GM19452 (cell line): Measurements from ENCODE around the gene YEATS2.
"Not testable (repeated sequence)": the region's sequence is repeated elsewhere in the genome, so short reads cannot be mapped to it uniquely, and the experiment has no call there.

Experiments
- ATAC-seq: cut with Tn5 transposase; IDR thresholded peaks from one replicate; pipeline ENCODE4 v1.9.1; 2021; ENCODE audit not compliant: unreplicated experiment

YEATS2 gene

GRCh38 chr3:183711516-183711915, 13.9 kb downstream of the YEATS2 start:
- ATAC-seq, result no peak

- ATAC-seq, result no peak
Measured at GRCh38 chr3:183714622-183715021, 17.0 kb downstream of the YEATS2 start.

GRCh38 chr3:183718012-183718411, 20.4 kb downstream of the YEATS2 start:
- ATAC-seq, result no peak

DNA sequence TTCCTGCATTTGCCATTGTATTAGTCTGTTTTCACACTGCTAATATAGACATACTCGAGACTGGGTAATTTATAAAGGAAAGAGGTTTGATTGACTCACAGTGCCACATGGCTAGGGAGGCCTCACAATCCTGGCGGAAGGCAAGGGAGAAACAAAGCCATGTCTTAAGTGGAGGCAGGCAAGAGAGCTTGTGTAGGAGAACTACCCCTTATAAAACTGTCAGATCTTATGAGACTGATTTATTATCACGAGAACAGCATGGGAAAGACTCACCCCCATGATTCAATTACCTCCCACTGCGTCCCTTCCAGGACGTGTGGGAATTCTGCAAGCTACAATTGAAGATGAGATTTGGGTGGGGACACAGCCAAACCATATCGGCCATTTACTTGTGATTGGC, 27.8 kb downstream of the YEATS2 start:
- ATAC-seq, result no peak

- ATAC-seq, result no peak
Measured at GRCh38 chr3:183728204-183728603, 30.6 kb downstream of the YEATS2 start.

DNA sequence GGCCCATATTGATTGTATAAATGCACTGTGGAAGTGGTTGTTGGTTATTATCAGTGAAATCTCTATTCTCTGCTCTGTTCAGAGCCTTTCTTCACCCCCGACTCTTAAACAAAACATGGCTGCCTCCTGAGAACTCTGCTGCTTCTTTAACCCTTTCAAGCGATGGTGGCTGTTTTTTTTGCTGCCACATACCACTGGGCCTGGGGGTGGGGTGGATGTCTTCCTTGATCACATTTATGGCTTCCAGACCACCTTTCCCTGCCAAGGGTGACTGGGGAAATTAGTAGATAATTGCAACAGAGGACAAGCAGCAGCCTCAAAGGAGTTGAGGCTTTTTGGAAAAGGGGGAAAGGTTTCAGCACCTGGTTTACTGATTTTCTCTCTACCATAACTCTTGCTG, 32.8 kb downstream of the YEATS2 start:
- no peak for ATAC-seq

GRCh38 chr3:183731611-183732010, 34.0 kb downstream of the YEATS2 start:
- ATAC-seq, result no peak

DNA sequence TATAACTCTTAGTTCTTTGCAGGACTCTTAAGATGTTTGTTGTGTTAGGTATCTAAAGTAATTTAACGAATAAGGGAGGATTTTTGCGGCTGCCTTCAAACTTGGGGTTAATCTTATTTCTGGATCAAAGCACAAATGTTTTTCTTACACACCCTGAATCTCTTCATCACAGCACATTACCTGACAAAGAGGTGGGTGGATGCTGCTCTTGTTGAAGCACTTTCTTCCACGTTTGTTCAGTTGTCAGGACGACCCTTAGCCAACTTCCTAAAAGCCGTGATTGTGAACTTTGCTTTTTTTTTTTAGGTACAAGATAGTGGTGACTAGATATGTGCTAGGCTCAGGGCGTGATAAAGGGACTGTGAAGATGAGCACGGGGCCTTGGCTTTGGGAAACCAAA, 36.0 kb downstream of the YEATS2 start:
- no peak for ATAC-seq

DNA sequence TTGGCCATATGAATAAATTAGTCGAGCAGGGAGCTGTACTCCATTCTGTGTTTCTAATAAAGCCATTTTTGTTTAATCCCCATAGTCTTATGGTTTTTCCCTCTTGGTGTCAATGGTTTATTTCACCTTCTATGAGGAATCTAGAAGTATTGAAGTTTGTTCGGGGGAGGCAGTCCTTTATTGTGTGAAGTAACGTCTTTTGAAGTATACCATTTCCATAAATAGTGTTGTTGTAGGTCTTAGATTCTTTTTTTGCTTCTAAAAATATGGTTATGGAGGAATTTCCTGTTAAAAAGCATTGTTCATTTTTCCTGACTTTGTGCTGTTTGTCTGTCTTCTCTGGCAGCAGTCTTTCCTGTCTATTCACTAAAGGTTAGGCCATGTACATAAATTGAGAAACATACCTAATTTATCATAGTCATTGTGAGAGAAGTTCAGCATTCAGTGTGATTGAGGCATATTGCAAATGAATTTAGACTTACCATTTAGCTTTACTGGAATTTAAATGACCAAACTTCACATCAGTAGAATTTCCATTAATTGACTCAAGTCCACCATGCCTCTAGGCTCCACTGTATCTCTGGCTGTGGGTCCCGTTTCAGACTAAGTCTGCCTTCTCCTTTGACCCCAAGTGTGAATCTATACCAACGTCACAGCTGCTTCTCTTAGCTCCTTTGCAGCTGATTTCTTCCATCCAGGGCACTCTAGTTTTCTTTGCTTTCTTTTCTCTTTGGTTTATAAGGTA, 37.3 kb downstream of the YEATS2 start:
- no peak for ATAC-seq

DNA sequence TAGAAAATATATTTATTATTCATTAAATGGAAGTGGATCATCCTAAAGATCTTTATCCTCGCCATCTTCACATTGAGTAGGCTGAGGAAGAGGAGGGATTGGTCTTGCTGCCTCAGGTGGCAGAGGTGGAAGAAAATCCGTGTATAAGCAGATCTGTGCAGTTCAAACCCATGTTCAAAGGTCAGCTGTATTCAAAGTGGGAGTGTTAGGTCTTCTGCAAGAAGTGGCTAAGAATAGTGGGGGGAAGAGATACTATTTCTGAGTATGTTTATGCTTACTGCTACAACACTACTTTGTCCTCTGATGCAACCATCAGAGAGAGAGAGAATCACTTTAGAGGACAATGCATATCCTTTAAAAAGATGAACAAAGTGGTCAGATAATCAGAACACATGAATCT, 39.5 kb downstream of the YEATS2 start:
- ATAC-seq, result no peak

GRCh38 chr3:183740154-183740553, 42.6 kb downstream of the YEATS2 start:
- not testable (repeated sequence) for ATAC-seq

DNA sequence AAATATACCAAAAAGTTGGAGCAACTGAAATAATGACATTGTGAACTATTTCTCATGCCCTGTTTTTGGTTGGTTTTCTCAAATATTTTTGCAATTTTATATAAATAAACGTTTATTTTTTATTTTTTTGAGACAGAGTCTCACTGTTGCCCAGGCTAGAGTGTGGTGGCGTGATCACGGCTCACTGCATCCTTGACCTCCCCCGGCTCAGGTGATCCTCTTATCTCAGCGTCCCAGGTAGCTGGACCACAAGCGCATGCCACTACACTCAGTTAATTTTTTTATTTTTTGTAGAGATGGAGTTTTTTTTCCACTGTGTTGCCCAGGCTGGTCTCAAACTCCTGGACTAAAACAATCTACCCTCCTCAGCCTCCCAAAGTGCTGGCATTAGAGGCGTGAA, 45.6 kb downstream of the YEATS2 start:
- no peak for ATAC-seq

DNA sequence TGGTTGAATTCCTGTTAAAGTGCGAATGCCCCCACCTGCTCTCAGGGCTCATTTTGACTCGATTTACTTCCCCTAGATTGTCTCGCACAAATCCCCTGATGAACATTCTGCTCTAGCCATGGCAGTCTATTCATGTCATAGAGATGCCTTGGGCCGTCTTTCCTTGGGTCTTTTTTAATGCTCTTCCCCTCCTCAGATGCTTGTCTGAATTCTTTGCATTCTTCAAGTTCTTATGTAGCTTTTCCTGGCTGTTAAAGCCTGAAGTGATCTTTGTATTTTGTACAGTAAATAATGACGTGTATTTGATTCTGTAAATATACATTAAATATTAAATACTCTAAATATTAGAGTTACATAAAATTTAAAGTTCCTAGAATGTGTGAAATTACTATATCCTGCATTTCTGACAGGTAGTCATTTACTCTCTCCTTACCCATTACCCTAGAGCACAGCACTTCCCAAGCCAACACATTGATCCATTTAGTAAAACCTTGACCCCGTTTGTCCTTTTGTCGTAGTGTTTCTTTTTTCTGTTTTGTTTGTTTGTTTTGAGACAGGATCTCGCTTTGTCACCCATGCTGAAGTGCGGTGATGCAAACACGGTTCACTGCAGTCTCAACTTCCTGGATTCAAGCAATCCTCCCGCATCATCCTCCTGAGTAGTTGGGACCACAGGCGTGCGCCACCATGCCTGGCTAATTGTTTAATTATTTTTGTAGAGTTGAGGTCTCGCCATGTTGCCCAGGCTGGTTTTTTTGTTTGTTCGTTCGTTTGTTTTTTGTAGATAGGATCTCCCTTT, 47.9 kb downstream of the YEATS2 start:
- ATAC-seq, result no peak

DNA sequence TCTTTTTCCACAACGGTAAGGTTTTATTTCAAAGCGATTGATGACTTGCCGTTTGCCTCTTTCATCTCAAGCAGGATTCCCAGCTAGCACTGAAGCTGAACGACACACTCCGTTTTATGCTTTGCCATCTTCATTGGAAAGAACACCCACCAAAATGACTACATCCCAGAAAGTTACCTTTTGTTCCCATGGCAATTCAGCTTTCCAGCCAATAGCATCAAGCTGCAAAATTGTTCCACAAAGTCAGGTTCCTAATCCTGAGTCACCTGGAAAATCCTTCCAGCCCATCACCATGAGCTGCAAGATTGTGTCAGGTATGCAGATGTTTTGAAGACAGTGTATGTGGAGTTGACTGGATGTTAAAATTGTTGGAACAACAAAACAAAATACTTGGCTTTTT, 56.5 kb downstream of the YEATS2 start:
- no peak for ATAC-seq

GRCh38 chr3:183762304-183762703, 64.7 kb downstream of the YEATS2 start:
- ATAC-seq, result no peak

GRCh38 chr3:183764847-183765731, 67.5 kb downstream of the YEATS2 start:
- no peak for ATAC-seq

DNA sequence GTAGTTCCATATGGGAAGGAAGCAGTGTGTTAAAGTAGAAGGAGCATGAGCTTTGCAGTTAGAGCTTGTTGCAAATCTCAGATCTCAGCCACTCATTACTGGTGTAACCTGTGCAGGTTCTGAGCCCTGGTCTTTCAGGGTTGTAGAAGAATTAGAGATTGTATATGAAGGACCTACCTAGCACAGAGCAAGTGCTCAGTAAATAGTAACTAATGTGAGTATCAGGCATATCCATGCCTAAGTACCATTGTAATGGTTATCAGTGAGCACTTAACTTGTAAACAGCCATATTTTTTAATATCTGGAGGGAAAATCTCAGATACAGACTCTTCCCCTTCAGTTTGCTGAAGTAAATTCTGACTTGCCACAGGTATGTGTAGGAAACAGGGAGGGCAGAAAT, 68.5 kb downstream of the YEATS2 start:
- no peak for ATAC-seq

GRCh38 chr3:183766745-183767606, 69.4 kb downstream of the YEATS2 start:
- ATAC-seq, result peak; percentile 76

DNA sequence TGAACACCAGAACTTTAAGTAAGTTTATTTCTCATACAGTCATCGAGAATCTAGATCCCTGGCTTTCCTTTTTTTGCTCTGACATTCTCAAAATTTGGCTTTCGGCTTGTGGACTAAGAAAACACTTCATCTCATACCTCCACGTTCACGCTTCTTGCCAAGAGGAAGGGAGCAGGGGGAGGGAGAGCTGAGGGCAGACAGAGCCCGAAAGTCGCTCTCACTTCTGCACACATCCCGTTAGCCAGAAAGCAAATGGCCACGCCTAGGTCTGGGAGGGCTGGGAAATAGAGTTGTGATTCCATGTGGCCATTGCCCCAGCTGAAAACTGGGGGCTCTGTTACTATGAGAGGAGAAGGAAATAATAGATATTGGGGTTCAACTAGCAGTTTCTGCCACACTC, 70.5 kb downstream of the YEATS2 start:
- ATAC-seq, result no peak

GRCh38 chr3:183769453-183769852, 71.9 kb downstream of the YEATS2 start:
- no peak for ATAC-seq

GRCh38 chr3:183774631-183775030, 77.0 kb downstream of the YEATS2 start:
- no peak for ATAC-seq
